Measurements from ENCODE around the gene EIF4EBP2. TPM values are rescaled to one million over a fixed set of nuclear protein-coding genes. Genes with fewer than 3 reads are reported as not detected.
A peak's percentile ranks its signal among the peaks of the same experiment; 100 is the strongest.

Gene EIF4EBP2
- total and polyA plus RNA-seq, 2 of the 13 experiments (the other 11 are each of a cell fraction or from before 2014, with no cell fraction given): 16.9 to 22.0 TPM

- TF ChIP-seq, protein P1, sequence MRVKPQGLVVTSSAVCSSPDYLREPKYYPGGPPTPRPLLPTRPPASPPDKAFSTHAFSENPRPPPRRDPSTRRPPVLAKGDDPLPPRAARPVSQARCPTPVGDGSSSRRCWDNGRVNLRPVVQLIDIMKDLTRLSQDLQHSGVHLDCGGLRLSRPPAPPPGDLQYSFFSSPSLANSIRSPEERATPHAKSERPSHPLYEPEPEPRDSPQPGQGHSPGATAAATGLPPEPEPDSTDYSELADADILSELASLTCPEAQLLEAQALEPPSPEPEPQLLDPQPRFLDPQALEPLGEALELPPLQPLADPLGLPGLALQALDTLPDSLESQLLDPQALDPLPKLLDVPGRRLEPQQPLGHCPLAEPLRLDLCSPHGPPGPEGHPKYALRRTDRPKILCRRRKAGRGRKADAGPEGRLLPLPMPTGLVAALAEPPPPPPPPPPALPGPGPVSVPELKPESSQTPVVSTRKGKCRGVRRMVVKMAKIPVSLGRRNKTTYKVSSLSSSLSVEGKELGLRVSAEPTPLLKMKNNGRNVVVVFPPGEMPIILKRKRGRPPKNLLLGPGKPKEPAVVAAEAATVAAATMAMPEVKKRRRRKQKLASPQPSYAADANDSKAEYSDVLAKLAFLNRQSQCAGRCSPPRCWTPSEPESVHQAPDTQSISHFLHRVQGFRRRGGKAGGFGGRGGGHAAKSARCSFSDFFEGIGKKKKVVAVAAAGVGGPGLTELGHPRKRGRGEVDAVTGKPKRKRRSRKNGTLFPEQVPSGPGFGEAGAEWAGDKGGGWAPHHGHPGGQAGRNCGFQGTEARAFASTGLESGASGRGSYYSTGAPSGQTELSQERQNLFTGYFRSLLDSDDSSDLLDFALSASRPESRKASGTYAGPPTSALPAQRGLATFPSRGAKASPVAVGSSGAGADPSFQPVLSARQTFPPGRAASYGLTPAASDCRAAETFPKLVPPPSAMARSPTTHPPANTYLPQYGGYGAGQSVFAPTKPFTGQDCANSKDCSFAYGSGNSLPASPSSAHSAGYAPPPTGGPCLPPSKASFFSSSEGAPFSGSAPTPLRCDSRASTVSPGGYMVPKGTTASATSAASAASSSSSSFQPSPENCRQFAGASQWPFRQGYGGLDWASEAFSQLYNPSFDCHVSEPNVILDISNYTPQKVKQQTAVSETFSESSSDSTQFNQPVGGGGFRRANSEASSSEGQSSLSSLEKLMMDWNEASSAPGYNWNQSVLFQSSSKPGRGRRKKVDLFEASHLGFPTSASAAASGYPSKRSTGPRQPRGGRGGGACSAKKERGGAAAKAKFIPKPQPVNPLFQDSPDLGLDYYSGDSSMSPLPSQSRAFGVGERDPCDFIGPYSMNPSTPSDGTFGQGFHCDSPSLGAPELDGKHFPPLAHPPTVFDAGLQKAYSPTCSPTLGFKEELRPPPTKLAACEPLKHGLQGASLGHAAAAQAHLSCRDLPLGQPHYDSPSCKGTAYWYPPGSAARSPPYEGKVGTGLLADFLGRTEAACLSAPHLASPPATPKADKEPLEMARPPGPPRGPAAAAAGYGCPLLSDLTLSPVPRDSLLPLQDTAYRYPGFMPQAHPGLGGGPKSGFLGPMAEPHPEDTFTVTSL (CRISPR knock-in tag; IDR thresholded peaks at IDR 0.05; ENCODE audit: borderline replicate concordance): 0 out of 2 replicates have a peak, but pooled peaks have one; percentile 43
- no peak for TF ChIP-seq ZNF530 (CRISPR knock-in tag; IDR thresholded peaks at IDR 0.05; ENCODE audit: low read depth)
- no peak for TF ChIP-seq NR2C2 (CRISPR knock-in tag; IDR thresholded peaks at IDR 0.05; ENCODE audit: borderline replicate concordance)
- TF ChIP-seq, protein P2, sequence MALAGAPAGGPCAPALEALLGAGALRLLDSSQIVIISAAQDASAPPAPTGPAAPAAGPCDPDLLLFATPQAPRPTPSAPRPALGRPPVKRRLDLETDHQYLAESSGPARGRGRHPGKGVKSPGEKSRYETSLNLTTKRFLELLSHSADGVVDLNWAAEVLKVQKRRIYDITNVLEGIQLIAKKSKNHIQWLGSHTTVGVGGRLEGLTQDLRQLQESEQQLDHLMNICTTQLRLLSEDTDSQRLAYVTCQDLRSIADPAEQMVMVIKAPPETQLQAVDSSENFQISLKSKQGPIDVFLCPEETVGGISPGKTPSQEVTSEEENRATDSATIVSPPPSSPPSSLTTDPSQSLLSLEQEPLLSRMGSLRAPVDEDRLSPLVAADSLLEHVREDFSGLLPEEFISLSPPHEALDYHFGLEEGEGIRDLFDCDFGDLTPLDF (CRISPR knock-in tag; IDR thresholded peaks at IDR 0.05): no peak
- TF ChIP-seq ZMYM3 (CRISPR knock-in tag; IDR thresholded peaks at IDR 0.05): no peak
- TF ChIP-seq ZNF790 (CRISPR knock-in tag; IDR thresholded peaks at IDR 0.05; ENCODE audit: borderline replicate concordance): no peak
- TF ChIP-seq RCOR2 (CRISPR knock-in tag; IDR thresholded peaks at IDR 0.05): no peak
- TF ChIP-seq ATF7 (IDR thresholded peaks at IDR 0.05): no peak
- TF ChIP-seq ATF7 (CRISPR knock-in tag; IDR thresholded peaks at IDR 0.05): no peak
- no peak for TF ChIP-seq AHR (CRISPR knock-in tag; IDR thresholded peaks at IDR 0.05)
Observed at GRCh38 chr10:70442332-70442988, 38.5 kb downstream of the EIF4EBP2 start (continued).
